ENCODE results near the gene PTPRG.
"Not testable (repeated sequence)": the region's sequence is repeated elsewhere in the genome, so short reads cannot be mapped to it uniquely, and the experiment has no call there.

Gene PTPRG

GRCh38 chr3:61730577-61731231, 169.3 kb downstream of the PTPRG start:
- no peak for DNase-seq

GRCh38 chr3:61733000-61733399, 171.6 kb downstream of the PTPRG start:
- no peak for DNase-seq

- no peak for DNase-seq
These were observed 172.5 kb downstream of the PTPRG start for GRCh38 chr3:61733876-61734275.

- DNase-seq = no peak
These were observed 173.6 kb downstream of the PTPRG start for GRCh38 chr3:61734749-61735686.

GRCh38 chr3:61736506-61736905, 175.1 kb downstream of the PTPRG start:
- no peak for DNase-seq

GRCh38 chr3:61739640-61740039, 178.3 kb downstream of the PTPRG start:
- no peak for DNase-seq

GRCh38 chr3:61740494-61740893, 179.1 kb downstream of the PTPRG start:
- no peak for DNase-seq

GRCh38 chr3:61741551-61741950, 180.2 kb downstream of the PTPRG start:
- no peak for DNase-seq

- DNase-seq = no peak
These were observed 180.6 kb downstream of the PTPRG start for GRCh38 chr3:61742006-61742405.

- no peak for DNase-seq
These were observed 181.7 kb downstream of the PTPRG start for GRCh38 chr3:61743067-61743466.

- no peak for DNase-seq
These were observed 182.4 kb downstream of the PTPRG start for GRCh38 chr3:61743686-61744242.

- no peak for DNase-seq
These were observed 186.9 kb downstream of the PTPRG start for GRCh38 chr3:61748288-61748687.

GRCh38 chr3:61750766-61751165, 189.4 kb downstream of the PTPRG start:
- DNase-seq = no peak

- DNase-seq = no peak
These were observed 197.5 kb downstream of the PTPRG start for GRCh38 chr3:61758839-61759238.

- DNase-seq = not testable (repeated sequence)
These were observed 199.4 kb downstream of the PTPRG start for GRCh38 chr3:61760783-61761182.

GRCh38 chr3:61761694-61762430, 200.5 kb downstream of the PTPRG start:
- DNase-seq = no peak

- DNase-seq = no peak
These were observed 203.9 kb downstream of the PTPRG start for GRCh38 chr3:61765157-61765876.

GRCh38 chr3:61768284-61769037, 207.1 kb downstream of the PTPRG start:
- DNase-seq = no peak

- DNase-seq = no peak
These were observed 208.1 kb downstream of the PTPRG start for GRCh38 chr3:61769266-61769990.

- DNase-seq = no peak
These were observed 210.6 kb downstream of the PTPRG start for GRCh38 chr3:61771976-61772375.

- no peak for DNase-seq
These were observed 211.1 kb downstream of the PTPRG start for GRCh38 chr3:61772456-61772855.
